Measurements from ENCODE around the gene SHLD2.
"Not testable (repeated sequence)": the region's sequence is repeated elsewhere in the genome, so short reads cannot be mapped to it uniquely, and the experiment has no call there.

DNA sequence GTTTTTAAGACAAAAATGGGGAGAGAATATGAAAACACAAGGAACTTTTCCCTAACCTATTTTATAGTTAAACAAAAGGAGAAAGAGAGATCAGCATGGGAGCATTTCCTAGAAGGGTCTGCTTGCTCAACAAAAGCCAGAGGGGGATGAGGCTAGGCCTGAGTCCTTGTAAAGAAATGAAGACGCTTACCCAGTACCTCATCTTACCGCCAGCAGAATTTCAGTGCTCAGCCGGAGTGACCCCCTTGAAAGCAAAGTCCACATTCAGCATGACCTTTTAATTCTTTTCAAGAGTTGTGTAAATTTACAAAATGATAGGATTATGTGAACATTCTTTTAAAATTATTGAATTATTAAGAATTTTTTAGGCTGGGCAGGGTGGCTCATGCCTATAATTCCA lies 82.6 kb downstream of the SHLD2 start:
- TF ChIP-seq, protein P1, sequence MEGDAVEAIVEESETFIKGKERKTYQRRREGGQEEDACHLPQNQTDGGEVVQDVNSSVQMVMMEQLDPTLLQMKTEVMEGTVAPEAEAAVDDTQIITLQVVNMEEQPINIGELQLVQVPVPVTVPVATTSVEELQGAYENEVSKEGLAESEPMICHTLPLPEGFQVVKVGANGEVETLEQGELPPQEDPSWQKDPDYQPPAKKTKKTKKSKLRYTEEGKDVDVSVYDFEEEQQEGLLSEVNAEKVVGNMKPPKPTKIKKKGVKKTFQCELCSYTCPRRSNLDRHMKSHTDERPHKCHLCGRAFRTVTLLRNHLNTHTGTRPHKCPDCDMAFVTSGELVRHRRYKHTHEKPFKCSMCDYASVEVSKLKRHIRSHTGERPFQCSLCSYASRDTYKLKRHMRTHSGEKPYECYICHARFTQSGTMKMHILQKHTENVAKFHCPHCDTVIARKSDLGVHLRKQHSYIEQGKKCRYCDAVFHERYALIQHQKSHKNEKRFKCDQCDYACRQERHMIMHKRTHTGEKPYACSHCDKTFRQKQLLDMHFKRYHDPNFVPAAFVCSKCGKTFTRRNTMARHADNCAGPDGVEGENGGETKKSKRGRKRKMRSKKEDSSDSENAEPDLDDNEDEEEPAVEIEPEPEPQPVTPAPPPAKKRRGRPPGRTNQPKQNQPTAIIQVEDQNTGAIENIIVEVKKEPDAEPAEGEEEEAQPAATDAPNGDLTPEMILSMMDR (IDR thresholded peaks at IDR 0.05; ENCODE audit: low read length) = not testable (repeated sequence)
- not testable (repeated sequence) for TF ChIP-seq EZH2 (optimal IDR thresholded peaks at IDR 0.05; ENCODE audit: low read depth, low read length); EZH2phosphoT487 (IDR thresholded peaks at IDR 0.05; ENCODE audit: low read length)

Data from MM.1S (cell line).